Measurements from ENCODE around the gene RAET1E.
"Not testable (repeated sequence)": the region's sequence is repeated elsewhere in the genome, so short reads cannot be mapped to it uniquely, and the experiment has no call there.

RAET1E gene

GRCh38 chr6:149908480-149908879 lies 10.6 kb upstream of the RAET1E start:
- not testable (repeated sequence) for DNase-seq

- no peak for DNase-seq
These were observed 9.4 kb upstream of the RAET1E start for GRCh38 chr6:149907317-149907716.

- DNase-seq, result no peak
These were observed 8.5 kb upstream of the RAET1E start for GRCh38 chr6:149906405-149906804.

- DNase-seq, result no peak
These were observed 8.0 kb upstream of the RAET1E start for GRCh38 chr6:149905911-149906371.

GRCh38 chr6:149905371-149905910 lies 7.5 kb upstream of the RAET1E start:
- no peak for DNase-seq

GRCh38 chr6:149904661-149905370 lies 6.9 kb upstream of the RAET1E start:
- no peak for DNase-seq

GRCh38 chr6:149903938-149904611 lies 6.2 kb upstream of the RAET1E start:
- no peak for DNase-seq

- DNase-seq, result no peak
These were observed 3.7 kb upstream of the RAET1E start for GRCh38 chr6:149901444-149902140.

GRCh38 chr6:149900620-149901443 lies 2.9 kb upstream of the RAET1E start:
- no peak for DNase-seq

GRCh38 chr6:149899926-149900619 lies 2.2 kb upstream of the RAET1E start:
- DNase-seq, result no peak

GRCh38 chr6:149899486-149899885 lies 1.6 kb upstream of the RAET1E start:
- no peak for DNase-seq

GRCh38 chr6:149898966-149899365 lies 1.1 kb upstream of the RAET1E start:
- DNase-seq, result no peak

- no peak for DNase-seq
These were observed 757 bp downstream of the RAET1E start for GRCh38 chr6:149897015-149897697.

- DNase-seq, result no peak
These were observed 1.4 kb downstream of the RAET1E start for GRCh38 chr6:149896491-149896890.

GRCh38 chr6:149895833-149896271 lies 2.1 kb downstream of the RAET1E start:
- DNase-seq, result no peak

GRCh38 chr6:149895048-149895590 lies 2.8 kb downstream of the RAET1E start:
- DNase-seq, result no peak

GRCh38 chr6:149891864-149892263 lies 6.0 kb downstream of the RAET1E start:
- not testable (repeated sequence) for DNase-seq

- DNase-seq, result no peak
These were observed 6.7 kb downstream of the RAET1E start for GRCh38 chr6:149891259-149891658.

GRCh38 chr6:149890629-149891045 lies 7.3 kb downstream of the RAET1E start:
- no peak for DNase-seq

GRCh38 chr6:149889326-149889725 lies 8.6 kb downstream of the RAET1E start:
- no peak for DNase-seq

- no peak for DNase-seq
These were observed 9.3 kb downstream of the RAET1E start for GRCh38 chr6:149888659-149889058.
